ENCODE measurements around the gene RNF126.

DNA sequence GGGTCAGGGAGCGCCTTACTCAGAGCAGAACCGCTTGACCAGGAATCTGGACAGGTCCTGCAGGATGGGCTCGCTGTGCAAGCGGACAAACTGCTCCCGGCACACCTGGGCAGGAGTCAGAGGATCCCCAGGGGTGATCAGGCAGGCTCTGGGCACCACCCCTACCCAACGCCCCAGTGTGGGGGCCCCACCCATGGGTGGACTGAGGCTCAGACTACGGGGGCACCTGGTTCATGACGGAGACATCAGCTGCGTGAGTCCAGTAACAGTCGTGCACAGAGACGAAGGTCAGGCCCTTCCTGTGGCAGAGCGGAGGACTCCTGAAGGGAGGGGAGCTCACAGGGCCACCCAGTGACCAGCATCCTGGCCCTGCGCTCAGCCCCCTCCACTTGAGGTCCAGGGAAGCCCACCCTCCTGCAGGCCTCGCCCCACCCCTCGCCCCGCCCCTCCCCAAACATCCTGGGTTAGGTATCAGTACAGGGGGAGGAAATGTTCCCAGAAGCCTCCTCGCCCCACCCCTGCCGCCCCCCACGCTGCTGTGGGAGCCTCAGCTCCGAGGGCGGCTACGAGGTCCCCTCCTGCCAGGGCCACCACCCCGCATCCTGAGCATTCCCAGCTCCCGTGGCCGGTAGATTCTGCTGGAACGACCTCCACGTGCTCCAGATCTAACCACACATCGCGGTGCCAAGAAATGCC, 45.3 kb downstream of the RNF126 start:
- TF ChIP-seq CTCF (IDR thresholded peaks at IDR 0.05) = no peak
- TF ChIP-seq POLR2AphosphoS5 (IDR thresholded peaks at IDR 0.05; ENCODE audit: insufficient read depth in 1 of 2, low read depth in 1 of 2) = no peak
